ENCODE data around the gene FAM174C.

The FAM174C gene

DNA sequence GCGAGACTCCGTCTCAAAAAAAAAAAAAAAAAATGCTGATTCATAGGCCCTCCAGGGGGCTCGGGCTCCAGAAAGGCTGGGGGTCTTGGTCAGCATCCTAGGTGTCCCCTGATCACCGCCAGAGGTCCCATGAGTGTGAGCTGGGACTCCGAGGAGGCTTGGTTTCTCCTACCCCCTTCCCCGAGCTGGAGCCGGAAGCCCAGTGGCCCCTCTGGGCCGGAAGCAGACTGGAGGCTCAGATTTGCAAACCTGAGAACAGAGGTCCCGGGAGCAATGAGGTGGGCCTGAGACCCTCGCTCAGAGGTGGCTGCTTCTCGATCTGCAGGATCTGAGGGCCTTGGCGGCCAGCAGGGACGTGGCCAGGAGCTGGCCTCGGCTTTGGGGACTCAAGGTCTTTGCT lies 51.8 kb downstream of the FAM174C start:
- no peak for DNase-seq

All from NCI-H2171 treated with DMSO at 0.1 percent for 48 hours (cell line).